Breast epithelium (tissue), 4 donors: ENCODE measurements around the gene C17orf107. TPM values are rescaled to one million over a fixed set of nuclear protein-coding genes. Genes with fewer than 3 reads are reported as not detected.
"Not testable (repeated sequence)": the region's sequence is repeated elsewhere in the genome, so short reads cannot be mapped to it uniquely, and the experiment has no call there.

ENCODE experiments used
- DNase-seq, 2 donors: peaks; one replicate each; pipeline ENCODE4 v3.0.0-alpha.2; 2019; ENCODE audit warnings: low spot score in 2 of 2
- H3K27ac ChIP-seq, 2 donors: fragments of 200-600 bp; sonication (generic) in 1 of 2; one replicate each; pipeline ENCODE4 v1.5.1; 2016 to 2019; ENCODE audit warnings: mild to moderate bottlenecking in 1 of 2
- H3K27me3 ChIP-seq, 2 donors: fragments of 200-600 bp; sonication (generic) in 1 of 2; one replicate each; pipeline versions ENCODE4 v1.5.1 to v1.6.0; 2017 to 2019; ENCODE audit warnings: control low read depth in 1 of 2, mild to moderate bottlenecking in 1 of 2
- H3K36me3 ChIP-seq: fragments of 200-600 bp; one replicate; pipeline ENCODE4 v1.5.1; 2019
- H3K4me1 ChIP-seq, 2 donors: fragments of 200-600 bp; sonication (generic); one replicate each; pipeline ENCODE4 v1.5.1; 2016 to 2019; ENCODE audit warnings: control low read depth in 1 of 2
- H3K4me3 ChIP-seq, 3 donors: fragments of 200-600 bp; sonication (generic); 1 replicate in 2 of 3; 2 replicates in 1 of 3; pipeline ENCODE4 v1.5.1; 2016 to 2019; ENCODE audit warnings: mild to moderate bottlenecking in 3 of 3, moderate library complexity in 2 of 3
- H3K9me3 ChIP-seq, 2 donors: fragments of 200-600 bp; sonication (generic) in 1 of 2; one replicate each; pipeline ENCODE4 v1.5.1; 2016 to 2019; ENCODE audit warnings: control low read depth in 1 of 2
- CTCF ChIP-seq, 3 donors: fragments of 450-650 bp; IDR thresholded peaks; one replicate each; pipeline ENCODE4 v1.5.1; 2016 to 2017; ENCODE audit warnings: antibody characterized with exemption in 3 of 3, mild to moderate bottlenecking in 3 of 3, moderate library complexity in 3 of 3
- POLR2A ChIP-seq: fragments of 450-650 bp; IDR thresholded peaks from one replicate; pipeline ENCODE4 v1.6.1; 2016; ENCODE audit warnings: antibody characterized with exemption, mild to moderate bottlenecking, moderate library complexity
- POLR2AphosphoS5 ChIP-seq, 3 donors: sonication (generic); formaldehyde crosslinking; IDR thresholded peaks; one replicate each; pipeline ENCODE4 v1.6.1; 2017; ENCODE audit warnings: antibody characterized with exemption in 3 of 3
- intact Hi-C: fragments of 100-400 bp; cut with DNase I; formaldehyde crosslinking; loops from one replicate; pipeline ENCODE4 v1.15.1; 2023; ENCODE audit warnings: low total_unique reads
- total RNA-seq, 3 donors: library from RNA; depleted of rRNA; stranded (reverse); fragments of >200 nt; gene quantifications; one replicate each; pipeline ENCODE4 v1.1.0, GENCODE V29; 2016

The C17orf107 gene
- total RNA-seq, 3 donors from 2014 or later = 3.9 to 10.5 TPM; not detected in 1

DNA sequence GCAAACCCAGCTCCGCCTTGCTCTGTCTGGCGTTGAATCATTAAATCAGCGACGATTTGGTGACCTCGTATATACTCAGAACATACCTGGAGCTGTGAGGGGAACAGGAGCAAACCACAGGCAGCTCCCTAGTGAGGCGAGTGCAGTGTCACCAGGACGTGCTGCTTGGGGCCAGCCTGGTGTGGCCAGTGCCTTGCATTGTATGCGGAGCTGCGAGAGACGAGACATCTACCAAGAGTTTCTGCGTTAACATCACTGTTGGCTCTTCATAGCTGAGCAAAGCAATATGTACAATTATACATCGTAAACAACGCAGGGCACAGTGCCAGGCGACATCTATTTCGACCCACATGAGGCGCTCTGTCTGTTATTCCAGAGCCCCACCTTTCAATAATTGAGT, 38.3 kb upstream of the C17orf107 start:
- Histone ChIP-seq H3K9me3 (no peaks in the 10 kb centered on the region), H3K27ac (peak overlapping the region; percentile 64 to 65), H3K27me3 (no peaks in the 10 kb centered on the region), H3K4me1 (peaks cover 3 to 17% of the 10 kb centered on the region in 2 donors), H3K4me3 (peak overlapping the region in 1 of 3 donors; percentile 60), H3K36me3 (no peaks in the 10 kb centered on the region)
- intact Hi-C loops = no loop called here
- TF ChIP-seq CTCF (IDR thresholded peaks at IDR 0.05) = no peak
- TF ChIP-seq POLR2AphosphoS5 (IDR thresholded peaks at IDR 0.05) = no peak
- TF ChIP-seq POLR2A = no peak
- DNase-seq = no peak

DNA sequence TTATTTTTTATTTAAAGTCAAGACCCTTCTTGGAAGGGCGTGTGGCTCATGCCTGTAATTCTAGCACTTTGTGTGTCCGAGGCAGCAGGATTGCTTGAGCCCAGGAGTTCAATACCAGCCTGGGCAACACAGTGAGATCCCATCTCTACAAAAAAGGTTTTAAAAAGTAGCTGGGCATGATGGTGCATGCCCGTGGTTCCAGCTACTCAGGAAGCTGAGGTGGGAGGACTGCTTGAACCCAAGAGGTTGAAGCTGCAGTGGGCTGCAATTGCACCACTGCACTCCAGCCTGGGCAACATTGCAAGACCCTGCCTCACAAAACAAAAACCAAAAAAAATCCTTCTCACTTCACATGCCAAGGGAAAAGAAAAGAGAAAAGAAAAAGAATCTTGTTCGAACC, 36.6 kb upstream of the C17orf107 start:
- intact Hi-C loops = no loop called here
- no peak overlapping the region for H3K4me3 ChIP-seq
- H3K9me3 ChIP-seq = no peaks in the 10 kb centered on the region
- no peak overlapping the region for H3K27ac ChIP-seq
- no peaks in the 10 kb centered on the region for H3K36me3 ChIP-seq
- H3K27me3 ChIP-seq = no peaks in the 10 kb centered on the region
- no peak for DNase-seq
- peaks cover 2 to 12% of the 10 kb centered on the region in 2 donors for H3K4me1 ChIP-seq
- TF ChIP-seq POLR2A (no peak), POLR2AphosphoS5 (IDR thresholded peaks at IDR 0.05) (no peak), CTCF (IDR thresholded peaks at IDR 0.05) (no peak)

GRCh38 chr17:4863321-4863720, 36.0 kb upstream of the C17orf107 start:
- H3K4me3 ChIP-seq = no peak overlapping the region
- H3K4me1 ChIP-seq = peaks cover 0 to 7% of the 10 kb centered on the region in 2 donors
- no peak for DNase-seq
- intact Hi-C loops = no loop called here
- no peaks in the 10 kb centered on the region for H3K36me3 ChIP-seq
- H3K27me3 ChIP-seq = no peaks in the 10 kb centered on the region
- no peak overlapping the region for H3K27ac ChIP-seq
- no peak for TF ChIP-seq POLR2A
- TF ChIP-seq CTCF (IDR thresholded peaks at IDR 0.05) = no peak
- TF ChIP-seq POLR2AphosphoS5 (IDR thresholded peaks at IDR 0.05) = no peak
- H3K9me3 ChIP-seq = no peaks in the 10 kb centered on the region

DNA sequence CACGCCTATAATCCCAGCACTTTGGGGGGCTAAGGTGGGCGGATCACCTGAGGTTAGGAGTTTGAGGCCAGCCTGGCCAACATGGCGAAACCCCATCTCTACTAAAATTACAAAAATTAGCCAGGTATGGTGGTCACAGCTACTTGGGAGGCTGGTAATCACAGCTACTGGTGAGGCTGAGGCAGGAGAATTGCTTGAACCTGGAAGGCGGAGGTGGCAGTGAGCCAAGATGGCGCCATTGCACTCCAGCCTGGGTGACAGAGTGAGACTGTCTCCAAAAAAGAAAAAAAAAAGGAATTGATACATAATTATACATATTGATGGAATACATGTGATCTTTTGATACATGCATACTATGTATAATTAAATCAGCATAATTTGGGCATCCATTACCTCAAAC, 31.8 kb upstream of the C17orf107 start:
- H3K36me3 ChIP-seq, H3K9me3 ChIP-seq, H3K27ac ChIP-seq, DNase-seq, H3K27me3 ChIP-seq, H3K4me3 ChIP-seq, H3K4me1 ChIP-seq, intact Hi-C loops: not testable (repeated sequence)

GRCh38 chr17:4869058-4869998, 30.0 kb upstream of the C17orf107 start:
- H3K27me3 ChIP-seq, H3K4me3 ChIP-seq, H3K9me3 ChIP-seq, H3K27ac ChIP-seq, H3K36me3 ChIP-seq, H3K4me1 ChIP-seq, DNase-seq, intact Hi-C loops: not testable (repeated sequence)

DNA sequence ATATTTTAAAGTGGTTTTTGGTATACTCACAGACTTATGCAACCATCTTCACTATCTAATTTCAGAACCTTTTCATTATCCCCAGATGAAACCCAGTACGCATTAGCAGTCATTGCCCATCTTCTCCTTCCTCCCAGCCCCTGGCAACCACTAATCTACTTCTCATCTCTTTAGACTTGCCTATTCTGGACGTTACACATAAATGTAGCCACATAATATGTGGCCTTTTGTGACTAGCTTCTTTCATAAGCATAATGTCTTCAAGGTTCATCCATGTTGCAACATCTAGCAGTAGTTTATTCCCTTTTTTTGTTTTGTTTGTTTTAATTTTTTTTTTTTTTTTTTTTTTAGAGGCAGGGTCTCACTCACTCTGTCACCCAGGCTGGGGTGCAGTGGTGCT, 28.5 kb upstream of the C17orf107 start:
- Histone ChIP-seq H3K4me3 (no peak overlapping the region), H3K9me3 (no peaks in the 10 kb centered on the region), H3K36me3 (no peaks in the 10 kb centered on the region), H3K27ac (no peak overlapping the region), H3K4me1 (no peaks in the 10 kb centered on the region), H3K27me3 (no peaks in the 10 kb centered on the region)
- TF ChIP-seq POLR2AphosphoS5 (IDR thresholded peaks at IDR 0.05) (no peak), CTCF (IDR thresholded peaks at IDR 0.05) (no peak), POLR2A (no peak)
- intact Hi-C loops = no loop called here
- no peak for DNase-seq
